Gastroesophageal sphincter (tissue), 4 donors: ENCODE data around the gene PALM3. TPM values are rescaled to one million over a fixed set of nuclear protein-coding genes. Genes with fewer than 3 reads are reported as not detected.

Experiments used
- ATAC-seq: fragments of 150-250 bp; one replicate; pipeline ENCODE4 v1.9.1; 2016; ENCODE audit warnings: mild to moderate bottlenecking, moderate library complexity
- H3K27ac ChIP-seq, 4 donors: fragments of 200-600 bp; sonication (generic) in 3 of 4; 1 replicate in 3 of 4; 2 replicates in 1 of 4; pipeline ENCODE4 v1.5.1; 2016 to 2019
- H3K27me3 ChIP-seq: fragments of 200-600 bp; sonication (generic); one replicate; pipeline ENCODE4 v1.5.1; 2019
- H3K36me3 ChIP-seq, 2 donors: fragments of 200-600 bp; sonication (generic); one replicate each; pipeline ENCODE4 v1.5.1; 2019; ENCODE audit warnings: control low read depth in 1 of 2
- H3K4me1 ChIP-seq, 3 donors: fragments of 200-600 bp; sonication (generic); 1 replicate in 2 of 3; 2 replicates in 1 of 3; pipeline ENCODE4 v1.5.1; 2016 to 2019; ENCODE audit warnings: control low read depth in 2 of 3
- H3K4me3 ChIP-seq, 2 donors: fragments of 200-600 bp; sonication (generic); one replicate each; pipeline ENCODE4 v1.5.1; 2019; ENCODE audit warnings: mild to moderate bottlenecking in 1 of 2, moderate library complexity in 1 of 2
- H3K9me3 ChIP-seq, 3 donors: fragments of 200-600 bp; sonication (generic); one replicate each; pipeline ENCODE4 v1.5.1; 2017 to 2019; ENCODE audit warnings: control low read depth in 2 of 3
- EP300 ChIP-seq: sonication (generic); formaldehyde crosslinking; IDR thresholded peaks from one replicate; pipeline ENCODE4 v1.6.1; 2017; ENCODE audit warnings: antibody characterized with exemption, mild to moderate bottlenecking
- POLR2A ChIP-seq, 2 donors: fragments of 450-650 bp; IDR thresholded peaks; one replicate each; pipeline ENCODE4 v1.6.1; 2017; ENCODE audit warnings: antibody characterized with exemption in 2 of 2, mild to moderate bottlenecking in 2 of 2, moderate library complexity in 1 of 2
- POLR2AphosphoS5 ChIP-seq: sonication (generic); formaldehyde crosslinking; IDR thresholded peaks from one replicate; pipeline ENCODE4 v1.6.1; 2017; ENCODE audit warnings: antibody characterized with exemption
- WGBS, 2 donors: methylation state at CpG; one replicate each; pipeline ENCODE4 v1.1.5; 2018; ENCODE audit warnings: low coverage in 1 of 2; 5-methylcytosine and 5-hydroxymethylcytosine counted together
- total RNA-seq, 4 donors: library from RNA; depleted of rRNA; stranded (reverse); fragments of >200 nt; gene quantifications; one replicate each; pipeline ENCODE4 v1.1.0, GENCODE V29; 2016
- TF ChIP-seq, protein P1 (sequence below), 4 experiments: fragments of 200-600 bp in 2 of 4; fragments of 450-650 bp in 2 of 4; sonication (generic) in 1 of 4; IDR thresholded peaks; one replicate each; pipeline ENCODE4 v1.5.1; 2017 to 2019; ENCODE audit warnings: antibody characterized with exemption in 4 of 4, mild to moderate bottlenecking in 2 of 4, moderate library complexity in 2 of 4

Gene PALM3
- total RNA-seq, 4 donors from 2014 or later = not detected

DNA sequence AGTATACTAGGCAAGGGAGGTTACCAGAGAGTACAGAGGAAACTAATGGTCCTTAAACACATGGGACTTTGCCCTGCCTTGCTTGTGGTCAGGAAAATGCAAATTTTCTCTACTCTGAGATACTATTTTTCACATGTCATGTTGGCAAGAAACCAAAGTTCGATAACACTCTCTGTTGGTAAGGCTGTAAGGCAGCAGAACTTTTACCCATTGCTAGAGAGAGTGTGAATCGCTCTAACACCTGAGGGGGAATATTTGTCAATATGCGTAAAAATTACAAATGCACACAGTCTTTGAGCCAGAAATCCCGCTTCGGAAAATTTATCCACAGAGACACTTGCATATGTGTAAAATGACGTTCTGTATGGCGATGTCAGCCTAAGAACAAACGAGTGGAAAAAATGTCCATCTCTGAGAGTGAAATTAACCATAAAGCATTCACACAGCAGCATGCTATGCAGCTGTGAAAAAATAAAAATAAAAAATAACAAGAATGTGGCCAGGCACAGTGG, 46.3 kb downstream of the PALM3 start:
- Histone ChIP-seq H3K27ac (no peak overlapping the region), H3K9me3 (no peaks in the 10 kb centered on the region), H3K27me3 (no peaks in the 10 kb centered on the region), H3K4me1 (no peaks in the 10 kb centered on the region), H3K36me3 (no peaks in the 10 kb centered on the region), H3K4me3 (no peak overlapping the region)
- 59 to 78% methylated on average over 4 to 8 of the region's 8 CpGs for WGBS, 2 donors
- TF ChIP-seq EP300 = no peak
- TF ChIP-seq POLR2A (IDR thresholded peaks at IDR 0.05) = no peak
- ATAC-seq = no peak

GRCh38 chr19:14012378-14012915, 49.4 kb downstream of the PALM3 start:
- 69 to 92% methylated on average over 2 of the region's 2 CpGs for WGBS, 2 donors
- Histone ChIP-seq H3K36me3 (no peaks in the 10 kb centered on the region), H3K9me3 (no peaks in the 10 kb centered on the region), H3K4me1 (no peaks in the 10 kb centered on the region), H3K27me3 (no peaks in the 10 kb centered on the region), H3K4me3 (no peak overlapping the region), H3K27ac (no peak overlapping the region)
- no peak for TF ChIP-seq POLR2AphosphoS5
- TF ChIP-seq POLR2A (IDR thresholded peaks at IDR 0.05) = no peak
- TF ChIP-seq, protein P1, sequence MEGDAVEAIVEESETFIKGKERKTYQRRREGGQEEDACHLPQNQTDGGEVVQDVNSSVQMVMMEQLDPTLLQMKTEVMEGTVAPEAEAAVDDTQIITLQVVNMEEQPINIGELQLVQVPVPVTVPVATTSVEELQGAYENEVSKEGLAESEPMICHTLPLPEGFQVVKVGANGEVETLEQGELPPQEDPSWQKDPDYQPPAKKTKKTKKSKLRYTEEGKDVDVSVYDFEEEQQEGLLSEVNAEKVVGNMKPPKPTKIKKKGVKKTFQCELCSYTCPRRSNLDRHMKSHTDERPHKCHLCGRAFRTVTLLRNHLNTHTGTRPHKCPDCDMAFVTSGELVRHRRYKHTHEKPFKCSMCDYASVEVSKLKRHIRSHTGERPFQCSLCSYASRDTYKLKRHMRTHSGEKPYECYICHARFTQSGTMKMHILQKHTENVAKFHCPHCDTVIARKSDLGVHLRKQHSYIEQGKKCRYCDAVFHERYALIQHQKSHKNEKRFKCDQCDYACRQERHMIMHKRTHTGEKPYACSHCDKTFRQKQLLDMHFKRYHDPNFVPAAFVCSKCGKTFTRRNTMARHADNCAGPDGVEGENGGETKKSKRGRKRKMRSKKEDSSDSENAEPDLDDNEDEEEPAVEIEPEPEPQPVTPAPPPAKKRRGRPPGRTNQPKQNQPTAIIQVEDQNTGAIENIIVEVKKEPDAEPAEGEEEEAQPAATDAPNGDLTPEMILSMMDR (IDR thresholded peaks at IDR 0.05) = no peak
- TF ChIP-seq EP300 = no peak
- ATAC-seq = no peak

DNA sequence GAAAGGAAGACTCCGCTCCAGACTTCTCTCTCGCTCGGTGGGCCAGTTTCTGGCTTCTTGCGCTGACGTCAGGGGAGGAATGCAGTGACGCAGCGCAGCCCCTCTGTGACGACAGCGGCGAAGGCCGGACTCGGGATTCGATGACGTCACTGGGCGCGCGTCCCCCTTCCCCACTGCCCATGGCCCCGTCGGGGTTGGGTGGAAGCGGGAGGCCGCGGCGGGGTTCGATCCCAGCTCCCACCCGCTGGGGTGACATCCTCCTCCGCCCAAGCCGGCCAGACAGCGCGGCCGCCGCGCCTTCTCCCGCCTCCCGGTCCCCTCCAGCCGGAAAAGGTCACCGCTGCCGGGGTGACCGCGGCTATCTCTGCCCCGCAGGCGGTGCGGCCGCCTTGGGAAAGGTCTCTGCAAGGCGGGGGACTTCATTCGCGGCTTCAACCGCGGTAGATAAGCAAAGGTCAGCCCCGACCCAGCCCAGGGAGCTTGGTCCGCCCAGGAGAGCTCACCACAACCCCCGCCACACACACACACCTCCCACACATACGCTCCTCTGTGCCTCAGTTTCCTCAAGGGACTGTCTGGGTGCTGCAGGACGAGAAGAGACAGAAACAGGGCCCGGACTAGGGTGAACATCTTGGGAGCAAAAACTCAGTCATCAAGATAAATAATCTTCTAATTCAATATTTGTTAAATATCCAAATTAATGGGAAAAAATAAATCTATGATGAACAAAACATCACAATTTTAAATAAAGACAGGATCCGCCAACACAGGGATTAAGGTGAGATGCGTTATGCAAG, 54.9 kb downstream of the PALM3 start:
- H3K27me3 ChIP-seq = no peaks in the 10 kb centered on the region
- H3K9me3 ChIP-seq = no peaks in the 10 kb centered on the region
- peak overlapping the region; percentile 95 to 99 (median 98) for H3K27ac ChIP-seq
- peak overlapping the region; percentile 78 to 89 for H3K4me3 ChIP-seq
- no peaks in the 10 kb centered on the region for H3K36me3 ChIP-seq
- WGBS, 2 donors = 30 to 66% methylated on average over 3 to 8 of the region's 56 CpGs
- TF ChIP-seq POLR2A (IDR thresholded peaks at IDR 0.05) = peak; percentile 58 to 60
- no peak for TF ChIP-seq EP300
- peak; percentile 62 for TF ChIP-seq POLR2AphosphoS5
- TF ChIP-seq, protein P1 (IDR thresholded peaks at IDR 0.05) = peak in 1 of 4 experiments; percentile 12
- H3K4me1 ChIP-seq = peaks cover 0 to 41% (median 18%) of the 10 kb centered on the region in 3 donors
- ATAC-seq = peak; percentile 50

- Histone ChIP-seq H3K4me3 (peak within 1 kb of the TSS; percentile 84 to 89), H3K36me3 (no peaks in the 10 kb centered on the region), H3K9me3 (no peaks in the 10 kb centered on the region), H3K4me1 (peaks cover 0 to 41% (median 18%) of the 10 kb centered on the region in 3 donors), H3K27ac (peak within 1 kb of the TSS; percentile 98 to 99 (median 99)), H3K27me3 (no peaks in the 10 kb centered on the region)
- 0% methylated on average over 13 of the region's 58 CpGs; no CpG with 5 or more reads in 1 of the 2 donors for WGBS, 2 donors
- TF ChIP-seq, protein P1 (IDR thresholded peaks at IDR 0.05) = no peak
- TF ChIP-seq EP300 (no peak), POLR2AphosphoS5 (no peak), POLR2A (IDR thresholded peaks at IDR 0.05) (no peak)
- ATAC-seq = peak; percentile 92
These were observed 55.7 kb downstream of the PALM3 start, which contains the start of gene RFX1 for GRCh38 chr19:14006085-14006765. Gene RFX1 (minus strand): TSS chr19:14006320. CDS start chr19:13993843, 12,477 bp downstream.
